B cell (primary cell): ENCODE measurements around the gene ATP6V1B1. TPM values are rescaled to one million over a fixed set of nuclear protein-coding genes. Genes with fewer than 3 reads are reported as not detected.

ENCODE experiments used
- ATAC-seq: fragments of 200-7000 bp; cut with Tn5 transposase; one replicate; pipeline ENCODE4 v1.10.0; 2021; ENCODE audit warnings: low read depth, mild to moderate bottlenecking, moderate number of reproducible peaks, moderate library complexity
- CTCF ChIA-PET: fragments of 350-600 bp; sonication (Branson Sonifier 250); formaldehyde crosslinking; loops from one replicate; lab custom pipeline; 2021; ENCODE audit warnings: antibody characterized with exemption, inconsistent platforms; lab: Charles Lee
- POLR2A ChIA-PET: fragments of 350-600 bp; sonication (Branson Sonifier 250); formaldehyde crosslinking; loops from one replicate; lab custom pipeline; 2021; ENCODE audit warnings: antibody characterized with exemption; lab: Charles Lee
- DNase-seq: peaks from one replicate; pipeline ENCODE4 v3.0.0; 2013
- H2AFZ ChIP-seq: 2 replicates; pipeline ENCODE4 v1.6.1; 2012; ENCODE audit warnings: mild to moderate bottlenecking, low read depth, low read length; ENCODE audit not compliant: insufficient read depth, poor library complexity, severe bottlenecking
- H3K27ac ChIP-seq, 2 donors: 1 replicate in 1 of 2; 2 replicates in 1 of 2; pipeline ENCODE4 v1.5.1; 2012 to 2013; ENCODE audit warnings: low read length in 2 of 2, mild to moderate bottlenecking in 2 of 2, moderate library complexity in 1 of 2
- H3K27me3 ChIP-seq, 4 experiments: fragments of 200-600 bp in 1 of 4; sonication (generic) in 1 of 4; replicated peaks in 1 of 4; 1 replicate in 2 of 4; 2 replicates in 2 of 4; pipeline versions ENCODE4 v1.6.1 to v1.7.0; 2013 to 2016; ENCODE audit warnings: low read length in 3 of 4, mild to moderate bottlenecking in 2 of 4, mixed read lengths in 1 of 4, moderate library complexity in 1 of 4; ENCODE audit not compliant: insufficient read depth in 4 of 4, control insufficient read depth in 3 of 4; ENCODE audit errors: control extremely low read depth in 1 of 4
- H3K36me3 ChIP-seq, 2 experiments: replicated peaks in 1 of 2; 1 replicate in 1 of 2; 2 replicates in 1 of 2; pipeline versions ENCODE4 v1.6.1 to v1.7.1; 2013; ENCODE audit warnings: low read length in 1 of 2; ENCODE audit not compliant: insufficient read depth in 2 of 2, control insufficient read depth in 1 of 2; ENCODE audit errors: control extremely low read depth in 1 of 2, extremely low read depth in 1 of 2
- H3K4me1 ChIP-seq, 2 donors: fragments of 200-600 bp in 1 of 2; sonication (generic) in 1 of 2; 1 replicate in 1 of 2; 2 replicates in 1 of 2; pipeline versions ENCODE4 v1.5.1 to v1.6.1; 2013 to 2017; ENCODE audit warnings: low read length in 2 of 2; ENCODE audit not compliant: control insufficient read depth in 2 of 2, insufficient read depth in 2 of 2
- H3K4me2 ChIP-seq: replicated peaks from 2 replicates; pipeline ENCODE3; 2012; ENCODE audit warnings: mild to moderate bottlenecking, low read depth, low read length; ENCODE audit not compliant: poor library complexity, severe bottlenecking
- H3K4me3 ChIP-seq, 5 experiments: fragments of 200-600 bp in 1 of 5; sonication (generic) in 1 of 5; 1 replicate in 3 of 5; 2 replicates in 2 of 5; pipeline versions ENCODE4 v1.5.1 to v1.7.0; 2011 to 2016; ENCODE audit warnings: low read length in 4 of 5, mild to moderate bottlenecking in 4 of 5, low read depth in 2 of 5, control low read depth in 1 of 5, moderate library complexity in 1 of 5; ENCODE audit not compliant: insufficient read depth in 1 of 5; ENCODE audit errors: control extremely low read depth in 1 of 5, extremely low read depth in 1 of 5
- H3K79me2 ChIP-seq: fragments of 200-600 bp; sonication (generic); one replicate; pipeline ENCODE4 v1.6.0; 2016; ENCODE audit warnings: low read length; ENCODE audit not compliant: control insufficient read depth, insufficient read depth
- H3K9ac ChIP-seq: fragments of 200-600 bp; sonication (generic); 2 replicates; pipeline ENCODE4 v1.6.1; 2017; ENCODE audit warnings: mild to moderate bottlenecking, low read length, moderate library complexity
- H3K9me3 ChIP-seq, 3 donors: one replicate each; pipeline versions ENCODE4 v1.6.1 to v1.7.1; 2013; ENCODE audit warnings: low read length in 2 of 3; ENCODE audit not compliant: control insufficient read depth in 2 of 3, insufficient read depth in 1 of 3; ENCODE audit errors: control extremely low read depth in 1 of 3
- H4K20me1 ChIP-seq: 2 replicates; pipeline ENCODE4 v1.6.0; 2012; ENCODE audit warnings: mild to moderate bottlenecking, low read length; ENCODE audit not compliant: insufficient read depth, control insufficient read depth, poor library complexity, severe bottlenecking
- H3K27ac Mint-ChIP-seq: one replicate; pipeline ENCODE4 v1.8.0; 2021; ENCODE audit warnings: mixed read lengths
- H3K27me3 Mint-ChIP-seq: one replicate; pipeline ENCODE4 v1.8.0; 2021; ENCODE audit warnings: mixed read lengths
- H3K4me1 Mint-ChIP-seq: one replicate; pipeline ENCODE4 v1.8.0; 2021; ENCODE audit warnings: mixed read lengths
- H3K4me3 Mint-ChIP-seq: one replicate; pipeline ENCODE4 v1.8.0; 2021; ENCODE audit warnings: mixed read lengths
- H3K9me3 Mint-ChIP-seq: one replicate; pipeline ENCODE4 v1.8.0; 2022; ENCODE audit warnings: mixed read lengths; ENCODE audit not compliant: insufficient read depth
- CTCF ChIP-seq: fragments of 200-600 bp; IDR thresholded peaks from one replicate; pipeline ENCODE4 v1.8.0; 2022; ENCODE audit warnings: antibody characterized with exemption, mild to moderate bottlenecking
- EZH2 ChIP-seq: IDR thresholded peaks from 2 replicates; pipeline ENCODE4 v1.6.1; 2012; ENCODE audit warnings: borderline replicate concordance, low read depth, mild to moderate bottlenecking, moderate library complexity, low read length; ENCODE audit not compliant: insufficient read depth, poor library complexity, severe bottlenecking
- WGBS: methylation state at CpG from one replicate; pipeline ENCODE4 v1.1.5; 2013; ENCODE audit warnings: missing lambda C conversion rate; ENCODE audit not compliant: insufficient coverage; 5-methylcytosine and 5-hydroxymethylcytosine counted together
- intact Hi-C: fragments of 100-400 bp; cut with micrococcal nuclease; formaldehyde crosslinking; loops from one replicate; pipeline ENCODE4 v1.10.0; 2022
- polyA plus RNA-seq: library from polyadenylated mRNA; depleted of rRNA; stranded (reverse); fragments of >200 nt; gene quantifications from 2 replicates; pipeline ENCODE4 v1.2.3, GENCODE V29; 2012
- total RNA-seq, 2 donors: library from RNA; stranded (reverse); fragments of 120-200 nt in 1 of 2; gene quantifications; 1 replicate in 1 of 2; 2 replicates in 1 of 2; pipeline versions ENCODE4 v1.2.3 to v1.2.4, GENCODE V29; 2013 to 2022

Gene ATP6V1B1
- total and polyA plus RNA-seq, 2 donors (not counting 1 experiment from before 2014, with no cell fraction given), result not detected

- no peak overlapping the region for H3K4me3 Mint-ChIP-seq
- Histone ChIP-seq H2AFZ (no peak overlapping the region), H3K79me2 (no peaks in the 10 kb centered on the region), H3K4me3 (no peak overlapping the region), H3K27me3 (no peaks in the 10 kb centered on the region), H3K27ac (no peak overlapping the region), H3K4me1 (peaks cover 3 to 10% of the 10 kb centered on the region in 2 donors), H3K4me2 (no peak overlapping the region), H4K20me1 (no peaks in the 10 kb centered on the region), H3K9me3 (peaks cover 0 to 5% (median 0%) of the 10 kb centered on the region in 3 donors), H3K9ac (no peak overlapping the region), H3K36me3 (no peaks in the 10 kb centered on the region)
- ATAC-seq (no peak), DNase-seq (no peak)
- TF ChIP-seq CTCF (no peak), EZH2 (no peak)
- no peak overlapping the region for H3K27ac Mint-ChIP-seq
- H3K9me3 Mint-ChIP-seq, result no peaks in the 10 kb centered on the region
- intact Hi-C loops, result no loop called here
- peaks cover 15% of the 10 kb centered on the region for H3K27me3 Mint-ChIP-seq
- 88% methylated on average over 8 of the region's 11 CpGs for WGBS
- ChIA-PET CTCF (interaction anchor here (0.8 to 2.0 kb wide), 2 partner anchors 20 to 39 kb away, joined by 3 to 11 read pairs; no protein-coding TSS in a partner anchor), POLR2A (no interaction called here)
- peaks cover 5% of the 10 kb centered on the region for H3K4me1 Mint-ChIP-seq
Measured at GRCh38 chr2:71003966-71004755, 68.5 kb downstream of the ATP6V1B1 start.

- Histone ChIP-seq H3K4me3 (no peak overlapping the region), H3K79me2 (no peaks in the 10 kb centered on the region), H3K4me1 (peaks cover 3 to 10% of the 10 kb centered on the region in 2 donors), H3K9me3 (peaks cover 0 to 5% (median 0%) of the 10 kb centered on the region in 3 donors), H3K27me3 (no peaks in the 10 kb centered on the region), H4K20me1 (no peaks in the 10 kb centered on the region), H3K36me3 (no peaks in the 10 kb centered on the region), H3K27ac (no peak overlapping the region), H3K4me2 (no peak overlapping the region), H3K9ac (no peak overlapping the region), H2AFZ (no peak overlapping the region)
- no peak overlapping the region for H3K27ac Mint-ChIP-seq
- CTCF ChIA-PET, result interaction anchor here (0.8 to 2.0 kb wide), 2 partner anchors 20 to 40 kb away, joined by 3 to 11 read pairs; no protein-coding TSS in a partner anchor
- no peaks in the 10 kb centered on the region for H3K9me3 Mint-ChIP-seq
- POLR2A ChIA-PET, result no interaction called here
- peaks cover 5% of the 10 kb centered on the region for H3K4me1 Mint-ChIP-seq
- no peak for DNase-seq
- ATAC-seq, result no peak
- WGBS, result 91% methylated on average over 5 of the region's 6 CpGs
- H3K27me3 Mint-ChIP-seq, result peaks cover 17% of the 10 kb centered on the region
- H3K4me3 Mint-ChIP-seq, result no peak overlapping the region
- intact Hi-C loops, result no loop called here
- no peak for TF ChIP-seq CTCF
- TF ChIP-seq EZH2, result no peak
Measured at GRCh38 chr2:71004857-71005256, 69.2 kb downstream of the ATP6V1B1 start.
